Left ventricle myocardium inferior (tissue), 1 donor: ENCODE data around the gene BANF2. TPM values are rescaled to one million over a fixed set of nuclear protein-coding genes. Genes with fewer than 3 reads are reported as not detected.
"Not testable (repeated sequence)": the region's sequence is repeated elsewhere in the genome, so short reads cannot be mapped to it uniquely, and the experiment has no call there.

Source experiments
- DNase-seq: peaks from one replicate; pipeline ENCODE4 v3.0.0-alpha.2; 2020
- H3K27ac ChIP-seq: fragments of 200-600 bp; replicated peaks from 2 replicates; pipeline ENCODE4 v1.8.0; 2021
- H3K27me3 ChIP-seq: fragments of 200-600 bp; 2 replicates; pipeline ENCODE4 v1.8.0; 2021; ENCODE audit warnings: low read depth
- H3K36me3 ChIP-seq: fragments of 200-600 bp; 2 replicates; pipeline ENCODE4 v1.8.0; 2021
- H3K4me1 ChIP-seq: fragments of 200-600 bp; 2 replicates; pipeline ENCODE4 v1.8.0; 2021
- H3K4me3 ChIP-seq: fragments of 200-600 bp; 2 replicates; pipeline ENCODE4 v1.8.0; 2021; ENCODE audit warnings: mild to moderate bottlenecking, moderate library complexity
- H3K9me3 ChIP-seq: fragments of 200-600 bp; replicated peaks from 2 replicates; pipeline ENCODE4 v1.8.0; 2021
- CTCF ChIP-seq: fragments of 200-600 bp; IDR thresholded peaks from 2 replicates; pipeline ENCODE4 v1.8.0; 2021; ENCODE audit warnings: antibody characterized with exemption, mild to moderate bottlenecking, borderline replicate concordance
- intact Hi-C: fragments of 100-400 bp; cut with micrococcal nuclease; formaldehyde crosslinking; loops from one replicate; pipeline ENCODE4 v1.11.0; 2022
- total RNA-seq: library from RNA; stranded (reverse); fragmentation: NEBNext Ultra II Directional; extraction: Animal tissue kit (Norgen Biotek cat#: 25700); gene quantifications from one replicate; pipeline ENCODE4 v1.2.1, GENCODE V29; 2021
- donor health status: DM: no; HTN: yes; CAD: no; lungs with severe emphysema.

The BANF2 gene
- total RNA-seq, 1 donor from 2014 or later = not detected

DNA sequence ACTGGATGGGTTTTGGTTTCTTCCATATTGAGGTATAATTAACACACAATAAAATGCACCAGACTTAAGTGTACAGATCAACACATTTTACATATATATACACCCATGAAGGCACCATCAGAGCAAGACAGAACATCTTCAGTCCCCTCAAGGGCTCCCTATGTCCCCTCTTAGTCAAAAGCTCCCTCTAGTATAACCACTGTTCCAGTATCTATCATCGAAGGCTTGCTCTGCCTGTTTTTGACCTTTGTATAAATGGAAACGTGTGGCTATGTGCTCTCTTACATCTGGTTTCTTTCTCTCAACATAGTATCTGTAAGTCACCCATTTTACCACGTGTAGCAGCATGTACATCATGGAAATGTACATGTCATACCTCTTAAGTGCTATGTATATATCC, 66.5 kb downstream of the BANF2 start:
- H3K36me3 ChIP-seq = no peaks in the 10 kb centered on the region
- no peaks in the 10 kb centered on the region for H3K9me3 ChIP-seq
- intact Hi-C loops = no loop called here
- no peak overlapping the region for H3K27ac ChIP-seq
- no peak overlapping the region for H3K4me3 ChIP-seq
- no peak for TF ChIP-seq CTCF
- H3K4me1 ChIP-seq = no peaks in the 10 kb centered on the region
- no peak for DNase-seq
- no peaks in the 10 kb centered on the region for H3K27me3 ChIP-seq

GRCh38 chr20:17767624-17768023, 67.9 kb downstream of the BANF2 start:
- intact Hi-C loops = no loop called here
- Histone ChIP-seq H3K27me3 (no peaks in the 10 kb centered on the region), H3K4me1 (no peaks in the 10 kb centered on the region), H3K27ac (no peak overlapping the region), H3K36me3 (no peaks in the 10 kb centered on the region), H3K4me3 (no peak overlapping the region), H3K9me3 (no peaks in the 10 kb centered on the region)
- DNase-seq = no peak
- no peak for TF ChIP-seq CTCF

- no peak for DNase-seq
- TF ChIP-seq CTCF = no peak
These were observed 68.5 kb downstream of the BANF2 start for GRCh38 chr20:17768271-17768670.

DNA sequence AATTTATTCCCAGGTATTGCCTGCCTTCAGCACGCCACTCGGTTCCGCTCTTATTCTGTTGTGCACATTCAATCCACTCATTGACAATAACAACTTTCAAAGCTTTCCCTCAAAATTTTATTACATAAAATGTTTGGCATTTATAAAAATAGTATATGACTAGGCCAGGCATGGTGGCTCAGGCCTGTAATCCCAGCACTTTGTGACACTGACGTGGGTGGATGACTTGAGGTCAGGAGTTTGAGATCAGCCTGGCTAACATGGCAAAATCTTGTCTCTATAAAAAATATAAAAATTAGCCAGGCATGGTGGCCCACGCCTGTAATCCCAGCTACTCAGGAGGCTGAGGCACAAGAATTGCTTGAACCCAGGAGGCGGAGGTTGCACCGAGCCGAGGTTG, 70.0 kb downstream of the BANF2 start:
- intact Hi-C loops, H3K36me3 ChIP-seq, DNase-seq, H3K27me3 ChIP-seq, H3K4me3 ChIP-seq, H3K9me3 ChIP-seq, H3K4me1 ChIP-seq, H3K27ac ChIP-seq: not testable (repeated sequence)

More at GRCh38 chr20:17768271-17768670, 68.5 kb downstream of the BANF2 start:
- no peak overlapping the region for H3K4me3 ChIP-seq
- H3K27ac ChIP-seq = no peak overlapping the region
- H3K27me3 ChIP-seq = no peaks in the 10 kb centered on the region
- intact Hi-C loops = no loop called here
- H3K36me3 ChIP-seq = no peaks in the 10 kb centered on the region
- H3K9me3 ChIP-seq = no peaks in the 10 kb centered on the region
- H3K4me1 ChIP-seq = no peaks in the 10 kb centered on the region

DNA sequence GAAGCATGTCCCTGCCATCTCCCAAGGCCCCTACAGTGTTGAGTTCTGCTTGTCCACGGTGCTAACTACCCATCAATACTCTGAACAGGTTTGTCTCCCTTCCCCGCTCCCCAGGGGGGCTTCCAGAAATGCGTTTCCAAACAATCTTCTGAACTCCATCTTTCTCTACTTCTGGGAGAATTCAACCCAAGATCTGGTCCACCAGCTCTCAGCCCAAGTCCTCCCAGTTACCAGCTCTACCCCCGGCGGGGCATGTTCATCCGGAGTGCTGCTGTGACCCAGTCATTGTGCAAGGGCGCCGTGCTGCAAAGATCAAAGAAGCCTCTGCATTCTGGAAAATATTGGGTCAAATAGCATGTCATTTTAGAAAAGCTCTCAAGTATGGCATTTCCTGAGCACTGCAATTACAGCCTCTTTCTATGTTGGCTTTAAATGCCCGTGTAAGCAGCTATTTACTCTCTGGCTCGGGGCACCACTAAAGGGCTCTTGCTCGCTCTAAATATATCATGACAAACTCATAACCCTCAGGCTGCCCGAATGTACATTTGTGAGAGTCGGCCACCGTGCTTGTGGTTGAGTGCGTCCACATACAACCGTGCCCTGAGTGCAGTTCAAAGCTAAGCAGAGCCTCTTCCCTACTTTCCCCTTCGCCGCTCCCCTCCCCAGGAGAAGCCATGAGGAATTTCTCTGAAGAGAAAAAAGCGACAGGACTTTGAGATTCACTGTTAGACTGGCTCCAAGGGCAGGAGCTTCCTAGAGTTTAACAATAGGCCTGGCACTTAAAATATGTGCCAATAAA, 71.6 kb downstream of the BANF2 start:
- Histone ChIP-seq H3K4me1 (no peaks in the 10 kb centered on the region), H3K9me3 (no peaks in the 10 kb centered on the region)
- intact Hi-C loops = no loop called here

More for the DNA sequence above, 71.6 kb downstream of the BANF2 start:
- no peaks in the 10 kb centered on the region for H3K36me3 ChIP-seq
- no peak for TF ChIP-seq CTCF
- no peak overlapping the region for H3K27ac ChIP-seq
- DNase-seq = no peak
- no peaks in the 10 kb centered on the region for H3K27me3 ChIP-seq
- H3K4me3 ChIP-seq = no peak overlapping the region
